Stimulated activated CD4-positive, alpha-beta T cell treated with anti-CD3 and anti-CD28 coated beads, Interleukin-2, amount 100 ng/mL, for 4 hours (primary cell): ENCODE results near the gene GGACT.

ENCODE experiments used
- DNase-seq: peaks from one replicate; pipeline ENCODE4 v3.0.0-alpha.2; 2020; ENCODE audit warnings: low read depth

GGACT gene

GRCh38 chr13:100547791-100548201 is 40.8 kb downstream of the GGACT start:
- DNase-seq, result no peak

DNA sequence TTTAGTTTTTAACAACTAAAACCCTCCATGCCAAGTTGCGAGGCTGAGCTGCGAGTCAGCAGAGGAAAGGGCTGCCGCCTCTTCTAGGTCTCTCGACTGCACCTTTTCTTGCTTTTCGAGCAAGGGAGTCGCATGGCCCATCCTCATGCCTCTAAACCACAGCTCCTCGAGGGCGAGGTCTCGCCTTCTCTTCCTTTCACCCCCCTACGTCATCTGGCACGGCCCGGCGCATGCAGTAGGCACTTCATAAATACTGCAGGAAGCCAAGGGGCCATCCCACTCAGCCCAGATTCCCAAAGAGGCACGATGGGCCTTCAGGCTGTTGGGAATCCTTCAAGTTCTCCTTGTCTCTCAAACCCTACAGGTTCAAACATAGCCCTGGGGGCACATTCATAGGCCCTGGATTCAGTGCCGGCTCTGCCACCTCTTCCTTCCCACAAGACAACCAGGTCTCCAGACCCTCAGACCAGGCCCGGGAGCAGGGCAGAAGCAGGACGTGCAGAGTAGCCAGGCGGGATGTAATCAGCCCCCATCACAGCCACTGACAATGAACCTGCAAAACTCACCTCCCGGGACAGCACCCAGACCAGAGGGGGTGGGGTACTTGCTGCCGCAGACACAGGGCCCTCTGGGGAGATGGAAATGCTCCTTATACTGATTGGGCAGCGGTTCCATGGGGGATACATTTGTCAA is 41.7 kb downstream of the GGACT start:
- no peak for DNase-seq

- DNase-seq, result no peak
These were observed 42.9 kb downstream of the GGACT start for GRCh38 chr13:100545684-100546061.

- DNase-seq, result no peak
These were observed 43.5 kb downstream of the GGACT start for GRCh38 chr13:100544866-100545683.

DNA sequence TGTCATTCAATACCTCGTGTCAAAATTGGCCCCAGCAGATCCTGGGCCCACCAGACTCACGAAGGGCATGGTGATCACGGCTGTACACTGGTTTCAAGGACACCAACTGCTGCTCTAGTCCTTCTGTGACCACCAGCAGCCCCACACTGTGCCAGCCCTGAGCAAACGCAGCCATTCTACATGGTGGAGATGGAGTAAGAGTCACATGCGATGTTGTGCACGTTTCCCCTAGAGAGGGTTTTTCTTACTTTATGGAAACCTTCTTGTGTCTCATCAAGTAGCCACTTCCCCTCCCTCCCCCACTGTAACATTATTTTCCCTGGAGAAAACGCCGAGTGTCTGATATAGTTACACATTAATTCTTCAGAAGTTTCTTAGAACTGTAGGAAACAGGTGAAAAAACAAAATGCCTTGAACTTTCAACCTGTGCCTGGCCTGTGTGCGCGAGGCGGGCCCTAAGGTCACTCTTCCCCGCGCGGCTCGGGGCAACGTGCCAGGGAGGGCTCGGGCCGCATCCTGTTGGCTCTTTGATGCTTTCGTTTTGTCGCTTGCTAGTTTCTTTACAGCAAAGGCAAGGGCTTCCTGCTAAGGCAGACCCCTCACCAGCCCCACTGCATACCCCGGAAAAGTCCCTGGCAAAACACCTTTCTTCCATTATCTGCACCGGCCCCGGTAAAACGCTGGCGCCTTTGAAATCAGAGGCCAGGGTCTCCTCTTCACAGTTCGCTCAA is 44.6 kb downstream of the GGACT start:
- DNase-seq, result no peak

GRCh38 chr13:100542826-100543156 is 45.8 kb downstream of the GGACT start:
- no peak for DNase-seq

- DNase-seq, result no peak
These were observed 46.4 kb downstream of the GGACT start for GRCh38 chr13:100541897-100542825.

DNA sequence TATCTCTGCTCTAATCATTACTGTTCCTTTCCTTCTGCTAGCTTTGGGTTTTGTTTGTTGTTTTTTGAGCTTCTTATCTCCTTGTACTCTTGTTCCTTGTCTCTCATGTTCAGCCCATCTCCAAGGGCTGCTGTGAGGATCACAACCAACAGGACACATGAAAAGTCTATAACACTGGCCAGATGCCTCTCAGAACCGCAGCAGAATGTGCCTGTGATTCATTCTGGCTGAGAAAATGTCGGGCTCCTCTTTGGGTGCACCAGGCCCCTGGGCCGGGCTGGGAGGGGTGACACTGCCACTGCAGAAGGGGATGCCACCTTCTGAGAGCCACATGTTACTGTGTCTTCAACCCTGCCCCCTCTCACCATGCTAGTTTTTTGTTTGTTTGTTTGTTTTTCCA is 48.0 kb downstream of the GGACT start:
- no peak for DNase-seq

- no peak for DNase-seq
These were observed 50.6 kb downstream of the GGACT start for GRCh38 chr13:100537951-100538462.

- DNase-seq, result no peak
These were observed 51.1 kb downstream of the GGACT start for GRCh38 chr13:100537486-100537885.

DNA sequence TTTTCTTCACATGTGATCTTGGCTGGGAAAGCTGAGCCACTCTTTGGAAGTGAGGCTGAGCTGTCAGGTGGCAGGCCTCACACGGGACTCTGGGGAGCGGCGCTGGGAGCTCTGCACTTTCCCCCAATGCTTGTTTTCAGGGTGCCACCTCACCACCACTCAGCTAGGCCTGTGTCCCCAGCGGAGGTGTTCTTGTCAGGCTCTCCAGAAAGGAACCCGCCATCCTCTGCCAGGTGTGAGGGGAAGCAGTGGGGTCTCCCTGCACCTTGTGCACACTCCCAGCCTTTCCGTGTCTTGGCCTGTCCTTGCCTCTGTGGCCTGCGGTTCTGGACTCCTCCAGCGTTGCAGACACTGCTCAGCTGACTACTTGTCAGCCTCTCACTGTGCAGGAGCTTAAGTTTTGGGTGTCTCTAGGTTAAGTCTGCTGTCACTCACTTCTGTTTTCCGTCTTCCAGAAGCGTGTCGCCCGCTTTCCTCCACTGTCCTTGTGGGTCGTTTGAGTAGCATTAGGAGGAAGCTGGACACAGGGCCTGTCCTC is 51.9 kb downstream of the GGACT start:
- DNase-seq, result no peak

DNA sequence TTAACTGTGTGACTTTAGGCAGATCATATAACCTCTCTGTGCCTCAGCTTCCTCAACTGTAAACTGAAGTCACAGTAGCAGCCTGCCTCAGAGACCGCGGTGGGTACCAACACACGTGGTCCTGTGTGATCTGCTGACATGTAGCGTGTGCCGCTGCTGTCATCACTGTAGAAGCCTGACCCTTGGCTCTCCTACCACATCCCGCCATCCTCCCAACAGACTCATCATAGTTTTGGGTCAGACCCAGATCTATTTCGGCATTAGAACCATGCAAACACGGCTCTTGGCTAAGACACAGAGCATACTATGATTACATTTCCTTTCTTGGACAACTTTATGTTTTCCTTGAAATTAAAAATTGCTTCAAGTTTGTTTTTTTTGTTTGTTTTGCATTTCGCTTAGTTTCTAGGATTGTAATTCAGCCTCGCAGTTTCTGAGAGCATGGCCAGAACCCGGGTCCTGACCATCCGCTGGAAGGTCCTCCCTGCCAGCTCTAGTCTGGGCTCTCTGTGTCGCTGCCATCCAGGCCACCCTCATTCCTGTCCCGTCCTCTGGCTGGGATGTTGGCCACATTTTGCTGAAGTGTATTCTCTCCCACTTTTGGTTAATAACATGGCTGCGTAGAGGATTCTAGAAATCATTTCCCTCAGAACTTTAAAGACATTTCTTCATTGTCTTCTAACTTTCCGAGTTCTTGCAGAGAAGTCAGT is 53.0 kb downstream of the GGACT start:
- no peak for DNase-seq

GRCh38 chr13:100534911-100535310 is 53.7 kb downstream of the GGACT start:
- no peak for DNase-seq

GRCh38 chr13:100534147-100534843 is 54.3 kb downstream of the GGACT start:
- DNase-seq, result no peak

GRCh38 chr13:100533588-100534041 is 55.0 kb downstream of the GGACT start:
- no peak for DNase-seq

- no peak for DNase-seq
These were observed 55.7 kb downstream of the GGACT start for GRCh38 chr13:100532836-100533435.

GRCh38 chr13:100532090-100532766 is 56.4 kb downstream of the GGACT start:
- no peak for DNase-seq

GRCh38 chr13:100530671-100531213 is 57.8 kb downstream of the GGACT start:
- no peak for DNase-seq
